Spinal cord (tissue), 10 donors: ENCODE data around the gene SCUBE1. TPM values are rescaled to one million over a fixed set of nuclear protein-coding genes. Genes with fewer than 3 reads are reported as not detected.

Experiments
- DNase-seq, 6 donors: peaks; one replicate each; pipeline versions ENCODE4 v3.0.0 to v3.0.0-alpha.2; 2013 to 2015; ENCODE audit warnings: low spot score in 6 of 6, low read depth in 4 of 6
- H3K27ac ChIP-seq: one replicate; pipeline ENCODE4 v1.5.1; 2013; ENCODE audit warnings: low read depth, low read length, control low read depth
- H3K27me3 ChIP-seq: one replicate; pipeline ENCODE4 v1.6.1; 2013; ENCODE audit warnings: low read length; ENCODE audit not compliant: control insufficient read depth, insufficient read depth
- H3K36me3 ChIP-seq: one replicate; pipeline ENCODE4 v1.6.1; 2013; ENCODE audit warnings: low read length; ENCODE audit not compliant: control insufficient read depth, insufficient read depth
- H3K4me1 ChIP-seq: one replicate; pipeline ENCODE4 v1.6.1; 2013; ENCODE audit warnings: low read length; ENCODE audit not compliant: control insufficient read depth, insufficient read depth
- H3K4me3 ChIP-seq: one replicate; pipeline ENCODE4 v1.5.1; 2013; ENCODE audit warnings: low read depth, low read length, control low read depth
- H3K9me3 ChIP-seq: one replicate; pipeline ENCODE4 v1.6.1; 2013; ENCODE audit warnings: low read length; ENCODE audit not compliant: control insufficient read depth, insufficient read depth
- WGBS: methylation state at CpG from one replicate; pipeline ENCODE4 v1.1.5; 2013; ENCODE audit warnings: missing lambda C conversion rate; ENCODE audit not compliant: insufficient coverage; 5-methylcytosine and 5-hydroxymethylcytosine counted together
- polyA plus RNA-seq, 2 donors: library from polyadenylated mRNA; unstranded; fragments of 120-200 nt; gene quantifications; one replicate each; pipeline ENCODE4 v1.2.1, GENCODE V29; 2013; ENCODE audit not compliant: insufficient read length in 2 of 2
- total RNA-seq, 2 donors: library from RNA; depleted of rRNA in 1 of 2; stranded (reverse); fragments of 120-200 nt in 1 of 2; fragments of >200 nt in 1 of 2; gene quantifications; one replicate each; pipeline versions ENCODE4 v1.2.3 to v1.2.4, GENCODE V29; 2013 to 2014
- donor health status: healthy.

Gene SCUBE1
- total and polyA plus RNA-seq, 4 donors = 5.3 to 13.1 (median 10.6) TPM

- H3K4me1 ChIP-seq = peaks cover 16% of the 10 kb centered on the region
- no peaks in the 10 kb centered on the region for H3K9me3 ChIP-seq
- no peaks in the 10 kb centered on the region for H3K36me3 ChIP-seq
- H3K4me3 ChIP-seq = no peak overlapping the region
- no peak overlapping the region for H3K27ac ChIP-seq
- 93% methylated on average over 6 of the region's 9 CpGs for WGBS
- H3K27me3 ChIP-seq = peaks cover 3% of the 10 kb centered on the region
- DNase-seq = no peak
Observed at GRCh38 chr22:43331698-43332097, 11.5 kb downstream of the SCUBE1 start.

DNA sequence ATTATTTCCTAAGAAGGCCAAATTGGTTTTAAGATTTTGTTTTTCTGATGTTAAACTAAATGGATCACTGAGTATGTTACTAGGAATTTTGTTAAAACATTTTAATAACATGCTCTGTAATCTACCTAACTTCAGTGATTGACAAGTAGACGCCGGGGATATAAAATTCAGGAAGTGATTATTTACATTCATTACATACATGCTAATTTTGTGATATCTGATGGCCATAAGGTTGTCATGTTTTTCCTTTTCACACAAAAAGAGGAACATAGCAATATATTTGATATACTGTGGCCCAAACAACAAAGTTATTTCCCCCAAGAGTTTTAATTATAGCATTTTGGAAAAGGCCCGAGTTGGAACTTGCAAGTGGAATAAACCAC, 12.1 kb downstream of the SCUBE1 start:
- H3K4me1 ChIP-seq = peaks cover 22% of the 10 kb centered on the region

GRCh38 chr22:43330178-43331068, 12.7 kb downstream of the SCUBE1 start:
- Histone ChIP-seq H3K9me3 (no peaks in the 10 kb centered on the region), H3K36me3 (no peaks in the 10 kb centered on the region), H3K4me3 (no peak overlapping the region), H3K4me1 (peaks cover 23% of the 10 kb centered on the region), H3K27ac (no peak overlapping the region), H3K27me3 (peaks cover 4% of the 10 kb centered on the region)
- 87% methylated on average over 4 of the region's 7 CpGs for WGBS
- DNase-seq = peak in 1 of 6 donors; percentile 78

More for the DNA sequence above, 12.1 kb downstream of the SCUBE1 start:
- Histone ChIP-seq H3K9me3 (no peaks in the 10 kb centered on the region), H3K27ac (no peak overlapping the region), H3K36me3 (no peaks in the 10 kb centered on the region), H3K27me3 (peaks cover 4% of the 10 kb centered on the region), H3K4me3 (no peak overlapping the region)
- no CpG with 5 or more reads among the region's 3 CpGs for WGBS
- no peak for DNase-seq

GRCh38 chr22:43329061-43329460, 14.1 kb downstream of the SCUBE1 start:
- Histone ChIP-seq H3K9me3 (no peaks in the 10 kb centered on the region), H3K36me3 (no peaks in the 10 kb centered on the region), H3K27me3 (peaks cover 4% of the 10 kb centered on the region), H3K4me3 (no peak overlapping the region), H3K4me1 (peaks cover 23% of the 10 kb centered on the region), H3K27ac (no peak overlapping the region)
- DNase-seq = no peak
- 72% methylated on average over 7 of the region's 7 CpGs for WGBS

- WGBS = no CpG with 5 or more reads among the region's 2 CpGs
- DNase-seq = no peak
- Histone ChIP-seq H3K36me3 (no peaks in the 10 kb centered on the region), H3K9me3 (no peaks in the 10 kb centered on the region), H3K4me1 (peaks cover 23% of the 10 kb centered on the region), H3K27ac (no peak overlapping the region), H3K4me3 (no peak overlapping the region), H3K27me3 (peaks cover 4% of the 10 kb centered on the region)
Observed at GRCh38 chr22:43327157-43327438, 16.1 kb downstream of the SCUBE1 start.

GRCh38 chr22:43326331-43327156, 16.6 kb downstream of the SCUBE1 start:
- H3K27me3 ChIP-seq = peaks cover 4% of the 10 kb centered on the region
- peak in 1 of 6 donors; percentile 56 for DNase-seq
- no peaks in the 10 kb centered on the region for H3K9me3 ChIP-seq
- WGBS = 38% methylated on average over 17 of the region's 17 CpGs
- no peaks in the 10 kb centered on the region for H3K36me3 ChIP-seq
- H3K4me3 ChIP-seq = no peak overlapping the region
- H3K4me1 ChIP-seq = peaks cover 23% of the 10 kb centered on the region
- no peak overlapping the region for H3K27ac ChIP-seq

GRCh38 chr22:43325176-43325575, 18.0 kb downstream of the SCUBE1 start:
- no peaks in the 10 kb centered on the region for H3K9me3 ChIP-seq
- H3K4me1 ChIP-seq = peaks cover 23% of the 10 kb centered on the region
- H3K36me3 ChIP-seq = no peaks in the 10 kb centered on the region
- H3K27me3 ChIP-seq = peaks cover 4% of the 10 kb centered on the region
- whole genome bisulfite sequencing = 83% methylated on average over 10 of the region's 13 CpGs
- no peak overlapping the region for H3K4me3 ChIP-seq
- H3K27ac ChIP-seq = no peak overlapping the region
- no peak for DNase-seq

DNA sequence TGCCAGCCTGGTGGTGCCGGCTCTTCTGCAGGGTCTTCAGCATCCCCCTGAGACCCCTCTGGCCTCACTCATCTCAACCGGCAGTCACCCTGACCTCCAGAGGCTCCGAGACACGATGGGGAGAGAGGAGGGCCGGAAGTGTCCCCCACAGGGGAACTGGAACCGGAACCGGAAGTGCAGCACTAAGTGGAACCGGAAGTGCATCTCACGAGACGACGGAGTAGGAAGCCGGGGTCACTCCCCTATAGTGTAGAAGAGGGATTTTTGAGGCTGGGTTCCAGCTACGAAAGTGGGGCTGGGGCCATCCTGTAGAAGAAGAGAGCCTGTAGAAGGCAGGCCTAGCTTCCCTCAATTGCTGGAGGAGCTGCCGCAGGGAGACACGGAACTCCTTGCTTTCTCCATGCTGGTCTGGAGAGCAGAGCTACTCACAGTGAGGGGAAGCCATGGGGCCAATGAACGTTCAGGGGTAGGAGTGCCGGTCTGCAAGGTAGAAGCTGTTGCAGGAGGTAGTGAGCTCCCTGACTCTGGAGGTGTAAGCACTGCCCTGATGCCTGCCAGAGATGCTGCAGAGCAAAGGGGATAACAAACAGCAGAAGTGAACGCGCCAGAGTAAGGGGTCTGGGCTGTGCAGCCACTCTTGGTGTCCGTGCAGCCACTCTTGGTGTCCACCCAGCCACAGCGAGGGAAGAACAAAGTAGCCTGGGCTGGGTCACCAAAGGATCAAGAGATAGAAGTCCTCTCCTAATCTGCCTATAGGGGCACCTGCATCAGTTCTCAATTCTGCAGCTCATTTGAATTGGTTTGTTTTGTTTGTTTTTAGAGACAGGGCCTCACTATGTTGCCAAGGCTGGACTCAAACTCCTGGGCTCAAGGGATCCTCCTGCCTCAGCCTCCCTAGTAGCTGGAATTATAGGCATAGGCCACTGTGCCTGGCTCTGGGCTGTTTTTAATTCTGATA, 21.9 kb downstream of the SCUBE1 start:
- Histone ChIP-seq H3K27ac (no peak overlapping the region), H3K9me3 (no peaks in the 10 kb centered on the region), H3K27me3 (no peaks in the 10 kb centered on the region), H3K4me3 (no peak overlapping the region), H3K4me1 (peaks cover 7% of the 10 kb centered on the region), H3K36me3 (no peaks in the 10 kb centered on the region)
- WGBS = 91% methylated on average over 21 of the region's 21 CpGs
- no peak for DNase-seq
